Lung (tissue), 12 donors: ENCODE results near the gene TRMT61A. TPM values are rescaled to one million over a fixed set of nuclear protein-coding genes. Genes with fewer than 3 reads are reported as not detected.

Source experiments
- ATAC-seq: fragments of 200-7000 bp; cut with Tn5 transposase; one replicate; pipeline ENCODE4 v1.9.1; 2020; ENCODE audit warnings: moderate number of reproducible peaks; ENCODE audit not compliant: insufficient read depth, low FRiP score
- DNase-seq, 3 donors: peaks; one replicate each; pipeline ENCODE4 v3.0.0-alpha.2; 2013 to 2017
- H3K27ac ChIP-seq, 2 donors: one replicate each; pipeline ENCODE4 v1.5.1; 2013; ENCODE audit warnings: mild to moderate bottlenecking in 2 of 2, moderate library complexity in 2 of 2, control low read depth in 1 of 2, inconsistent platforms in 1 of 2, low read depth in 1 of 2, low read length in 1 of 2
- H3K27me3 ChIP-seq, 3 donors: one replicate each; pipeline ENCODE4 v1.5.1; 2013; ENCODE audit warnings: low read length in 2 of 3; ENCODE audit not compliant: control insufficient read depth in 3 of 3, insufficient read depth in 3 of 3
- H3K36me3 ChIP-seq, 4 donors: one replicate each; pipeline ENCODE4 v1.5.1; 2013; ENCODE audit warnings: low read length in 4 of 4, mild to moderate bottlenecking in 1 of 4, moderate library complexity in 1 of 4; ENCODE audit not compliant: control insufficient read depth in 4 of 4, insufficient read depth in 4 of 4
- H3K4me1 ChIP-seq, 5 donors: one replicate each; pipeline ENCODE4 v1.5.1; 2013; ENCODE audit warnings: low read length in 5 of 5, mild to moderate bottlenecking in 2 of 5, moderate library complexity in 1 of 5; ENCODE audit not compliant: control insufficient read depth in 5 of 5, insufficient read depth in 5 of 5
- H3K4me3 ChIP-seq: one replicate; pipeline ENCODE4 v1.5.1; 2013; ENCODE audit warnings: mild to moderate bottlenecking, control low read depth, moderate library complexity
- H3K9ac ChIP-seq, 2 donors: one replicate each; pipeline ENCODE4 v1.5.1; 2013; ENCODE audit warnings: low read length in 2 of 2, control low read depth in 1 of 2; ENCODE audit not compliant: insufficient read depth in 1 of 2
- H3K9me3 ChIP-seq, 4 donors: one replicate each; pipeline ENCODE4 v1.5.1; 2013; ENCODE audit warnings: low read length in 3 of 4, mild to moderate bottlenecking in 1 of 4, moderate library complexity in 1 of 4; ENCODE audit not compliant: control insufficient read depth in 4 of 4, insufficient read depth in 3 of 4
- WGBS, 2 donors: extraction: QIAGEN DNeasy Blood & Tissue Kit; methylation state at CpG; one replicate each; pipeline ENCODE4 v1.1.7; 2013; 5-methylcytosine and 5-hydroxymethylcytosine counted together
- polyA plus RNA-seq, 2 donors: library from polyadenylated mRNA; stranded (reverse); fragments of 200-250 nt; gene quantifications; one replicate each; pipeline ENCODE4 v1.2.1, GENCODE V29; 2013
- total RNA-seq, 2 donors: library from RNA; depleted of rRNA in 1 of 2; stranded (reverse); fragments of >200 nt in 1 of 2; gene quantifications; one replicate each; pipeline ENCODE4 v1.2.1, GENCODE V29; 2014 to 2021
- TF ChIP-seq, protein P1 (sequence below): IDR thresholded peaks from 2 replicates; pipeline ENCODE4 v1.5.1; 2012; ENCODE audit warnings: mild to moderate bottlenecking; ENCODE audit errors: control extremely low read depth, extremely low read depth
- donor health status: control.
- donor health status: control.
- donor health status: Bipolar disorder and iron deficiency.
- donor health status: healthy.
- donor health status: DM: yes; HTN: yes; CAD: no.

The TRMT61A gene
- total and polyA plus RNA-seq, 4 donors, result 11.9 to 21.5 (median 16.0) TPM

DNA sequence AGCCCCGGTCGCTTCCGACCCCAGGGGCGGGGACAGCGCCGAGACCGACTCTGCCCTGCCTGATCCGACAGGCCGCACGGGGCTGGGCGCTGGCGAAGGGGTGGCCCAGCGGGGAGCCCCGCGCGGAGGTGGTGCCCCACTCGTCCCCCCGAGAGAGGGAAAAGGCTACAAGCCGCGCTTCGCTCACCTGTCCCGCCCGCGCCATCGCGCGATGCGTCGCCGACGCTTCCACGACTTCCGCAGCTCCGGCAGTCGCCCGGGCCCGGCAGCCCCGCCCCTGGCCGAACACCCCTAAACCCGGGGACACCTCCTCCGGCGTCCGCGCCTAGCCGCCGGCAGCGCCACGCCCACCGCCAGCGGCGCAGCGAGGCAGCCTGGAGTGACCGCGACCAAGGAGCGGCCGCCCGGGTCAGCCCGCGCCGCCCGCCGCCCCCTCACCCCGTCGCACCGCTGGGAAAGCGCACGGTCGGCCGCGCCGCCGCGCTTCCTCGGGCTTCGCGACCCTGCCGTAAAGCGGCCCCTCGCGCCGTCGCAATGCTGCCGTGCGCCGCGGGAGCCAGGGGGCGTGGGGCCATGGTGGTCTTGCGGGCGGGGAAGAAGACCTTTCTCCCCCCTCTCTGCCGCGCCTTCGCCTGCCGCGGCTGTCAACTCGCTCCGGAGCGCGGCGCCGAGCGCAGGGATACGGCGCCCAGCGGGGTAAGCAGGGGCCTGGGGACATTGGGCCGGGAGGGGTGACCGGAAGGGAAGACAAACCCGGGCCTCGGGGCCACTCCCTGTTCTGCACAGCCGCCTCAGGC lies 33.6 kb downstream of the TRMT61A start, which contains the start of the genes BAG5 and COA8:
Gene BAG5 (minus strand): TSS at position 229 of the 797 bp plus-strand sequence. CDS start 1,493 bp downstream, outside the sequence.
Gene COA8 (plus strand): TSS at position 532 of the 797 bp plus-strand sequence. CDS start 42 bp downstream, at position 574.
- ATAC-seq, result peak; percentile 87

DNA sequence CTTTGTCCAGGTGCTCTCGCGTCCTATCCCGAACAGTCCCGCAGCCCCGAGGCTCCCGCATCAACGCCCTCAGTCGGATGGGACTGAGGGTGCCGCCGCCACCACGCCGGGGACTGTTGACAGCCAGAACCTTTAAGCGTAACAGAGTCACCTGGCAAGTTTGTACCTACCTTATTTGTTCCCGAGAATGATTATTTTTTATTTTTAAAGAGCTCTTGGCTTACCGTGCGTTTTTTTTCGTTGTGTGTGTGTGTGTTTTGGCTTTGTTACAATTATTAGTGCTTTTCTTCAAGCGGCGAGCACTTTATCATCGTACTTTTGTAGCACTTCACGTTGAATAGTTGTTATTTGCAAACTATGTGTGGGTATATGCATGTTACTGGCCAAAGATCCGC lies 34.2 kb downstream of the TRMT61A start:
- no peak for ATAC-seq
- TF ChIP-seq, protein P1, sequence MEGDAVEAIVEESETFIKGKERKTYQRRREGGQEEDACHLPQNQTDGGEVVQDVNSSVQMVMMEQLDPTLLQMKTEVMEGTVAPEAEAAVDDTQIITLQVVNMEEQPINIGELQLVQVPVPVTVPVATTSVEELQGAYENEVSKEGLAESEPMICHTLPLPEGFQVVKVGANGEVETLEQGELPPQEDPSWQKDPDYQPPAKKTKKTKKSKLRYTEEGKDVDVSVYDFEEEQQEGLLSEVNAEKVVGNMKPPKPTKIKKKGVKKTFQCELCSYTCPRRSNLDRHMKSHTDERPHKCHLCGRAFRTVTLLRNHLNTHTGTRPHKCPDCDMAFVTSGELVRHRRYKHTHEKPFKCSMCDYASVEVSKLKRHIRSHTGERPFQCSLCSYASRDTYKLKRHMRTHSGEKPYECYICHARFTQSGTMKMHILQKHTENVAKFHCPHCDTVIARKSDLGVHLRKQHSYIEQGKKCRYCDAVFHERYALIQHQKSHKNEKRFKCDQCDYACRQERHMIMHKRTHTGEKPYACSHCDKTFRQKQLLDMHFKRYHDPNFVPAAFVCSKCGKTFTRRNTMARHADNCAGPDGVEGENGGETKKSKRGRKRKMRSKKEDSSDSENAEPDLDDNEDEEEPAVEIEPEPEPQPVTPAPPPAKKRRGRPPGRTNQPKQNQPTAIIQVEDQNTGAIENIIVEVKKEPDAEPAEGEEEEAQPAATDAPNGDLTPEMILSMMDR, result no peak
- H3K27me3 ChIP-seq, result no peaks in the 10 kb centered on the region

More for the DNA sequence above, 33.6 kb downstream of the TRMT61A start, which contains the start of the genes BAG5 and COA8:
- WGBS, 2 donors, result 0% methylated on average over 45 to 109 of the region's 109 CpGs
- Histone ChIP-seq H3K4me3 (peak within 1 kb of the TSS; percentile 87), H3K4me1 (peaks cover 4 to 30% (median 10%) of the 10 kb centered on the region in 5 donors), H3K27ac (peak within 1 kb of the TSS; percentile 97 to 99), H3K27me3 (no peaks in the 10 kb centered on the region), H3K9me3 (no peaks in the 10 kb centered on the region), H3K36me3 (peaks cover 5 to 21% (median 12%) of the 10 kb centered on the region in 4 donors), H3K9ac (peak within 1 kb of the TSS; percentile 69 to 93)
- DNase-seq, result peak; percentile 81 to 92 (median 88)
- TF ChIP-seq, protein P1, result no peak

DNA sequence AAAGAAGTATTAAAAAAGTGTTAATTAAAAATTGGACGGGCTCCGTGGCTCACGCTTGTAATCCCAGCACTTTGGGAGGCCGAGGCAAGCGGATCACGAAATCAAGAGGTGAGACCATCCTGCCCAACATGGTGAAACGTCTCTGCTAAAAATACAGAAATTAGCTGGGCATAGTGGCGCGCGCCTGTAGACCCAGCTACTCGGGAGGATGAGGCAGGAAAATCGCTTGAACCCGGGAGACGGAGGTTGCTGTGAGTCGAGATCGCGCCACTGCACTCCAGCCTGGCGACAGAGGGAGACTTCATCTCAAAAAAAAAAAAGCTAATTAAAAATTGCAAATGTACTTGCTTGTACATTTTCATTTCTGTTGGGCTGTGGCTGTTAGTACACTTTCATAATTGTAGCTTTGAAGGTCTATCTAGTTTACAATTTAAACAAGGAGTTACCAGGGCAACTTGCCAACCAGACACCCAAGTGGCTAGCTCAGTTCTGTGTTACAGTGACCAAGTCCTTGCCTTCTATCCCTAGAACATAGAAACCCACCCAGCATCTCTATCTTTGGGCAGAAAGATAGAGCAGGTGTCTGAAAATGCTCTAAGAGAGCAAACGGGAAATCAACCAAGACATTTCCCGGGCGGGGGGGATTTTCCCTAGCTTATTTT lies 35.0 kb downstream of the TRMT61A start:
- Histone ChIP-seq H3K36me3 (peaks cover 5 to 12% (median 7%) of the 10 kb centered on the region in 4 donors), H3K4me3 (no peak overlapping the region), H3K27ac (peak overlapping the region in 1 of 2 donors; percentile 11), H3K4me1 (peaks cover 4 to 26% (median 13%) of the 10 kb centered on the region in 5 donors), H3K27me3 (no peaks in the 10 kb centered on the region), H3K9ac (peak overlapping the region in 1 of 2 donors; percentile 93), H3K9me3 (no peaks in the 10 kb centered on the region)
- ATAC-seq (no peak), DNase-seq (no peak)
- TF ChIP-seq, protein P1, result no peak
- WGBS, 2 donors, result 56 to 68% methylated on average over 21 of the region's 21 CpGs

More for the DNA sequence above, 34.2 kb downstream of the TRMT61A start:
- 1 to 2% methylated on average over 22 of the region's 22 CpGs for WGBS, 2 donors
- Histone ChIP-seq H3K27ac (peak overlapping the region in 1 of 2 donors; percentile 99), H3K9me3 (no peaks in the 10 kb centered on the region), H3K4me1 (peaks cover 4 to 26% (median 13%) of the 10 kb centered on the region in 5 donors), H3K9ac (peak overlapping the region; percentile 63 to 93), H3K36me3 (peaks cover 5 to 20% (median 12%) of the 10 kb centered on the region in 4 donors), H3K4me3 (peak overlapping the region; percentile 87)
- DNase-seq, result no peak
